BJ (cell line): ENCODE results near the gene SP100. TPM values are rescaled to one million over a fixed set of nuclear protein-coding genes. Genes with fewer than 3 reads are reported as not detected.

Experiments used
- CTCF ChIA-PET: fragments of 350-600 bp; formaldehyde crosslinking; extraction: SDS; loops from one replicate; lab custom pipeline; 2021; ENCODE audit warnings: antibody characterized with exemption, inconsistent platforms; lab: Yijun Ruan, JAX
- POLR2A ChIA-PET: fragments of 300-600 bp; sonication (Branson Sonifier 250); formaldehyde crosslinking; extraction: SDS; loops from one replicate; lab custom pipeline; 2021; ENCODE audit warnings: antibody characterized with exemption; lab: Charles Lee
- DNase-seq: peaks from one replicate; pipeline ENCODE4 v3.0.0-alpha.2; 2011; ENCODE audit warnings: low read depth
- H3K27me3 ChIP-seq: 2 replicates; pipeline ENCODE4 v1.6.0; 2011; ENCODE audit warnings: low read length; ENCODE audit not compliant: control insufficient read depth, insufficient read depth
- H3K36me3 ChIP-seq: 2 replicates; pipeline ENCODE4 v1.5.1; 2011; ENCODE audit warnings: low read length; ENCODE audit not compliant: control insufficient read depth, insufficient read depth
- H3K4me3 ChIP-seq: 2 replicates; pipeline ENCODE4 v1.5.1; 2011; ENCODE audit warnings: low read depth, mild to moderate bottlenecking, control low read depth, low read length
- CTCF ChIP-seq: IDR thresholded peaks from 2 replicates; pipeline ENCODE4 v1.5.1; 2011; ENCODE audit warnings: low read depth, mild to moderate bottlenecking, control low read depth, inconsistent platforms, low read length, moderate library complexity; ENCODE audit not compliant: insufficient read depth
- polyA plus RNA-seq: library from polyadenylated mRNA; depleted of rRNA; stranded (reverse); fragments of >200 nt; gene quantifications from 2 replicates; pipeline ENCODE4 v1.2.3, GENCODE V29; 2011

SP100 gene
- polyA plus RNA-seq, 1 experiment, result 34.8 TPM

GRCh38 chr2:230520875-230521155 lies 104.8 kb downstream of the SP100 start:
- DNase-seq, result no peak
- no peak for TF ChIP-seq CTCF
- Histone ChIP-seq H3K27me3 (no peaks in the 10 kb centered on the region), H3K4me3 (no peak overlapping the region), H3K36me3 (no peaks in the 10 kb centered on the region)
- POLR2A ChIA-PET, result no interaction called here
- CTCF ChIA-PET, result no interaction called here

GRCh38 chr2:230521386-230521785 lies 105.4 kb downstream of the SP100 start:
- Histone ChIP-seq H3K27me3 (no peaks in the 10 kb centered on the region), H3K4me3 (no peak overlapping the region), H3K36me3 (no peaks in the 10 kb centered on the region)
- TF ChIP-seq CTCF, result no peak
- ChIA-PET POLR2A (no interaction called here), CTCF (no interaction called here)
- DNase-seq, result no peak

GRCh38 chr2:230525682-230526081 lies 109.7 kb downstream of the SP100 start:
- ChIA-PET POLR2A (no interaction called here), CTCF (no interaction called here)
- DNase-seq, result no peak
- no peak for TF ChIP-seq CTCF
- H3K36me3 ChIP-seq, result no peaks in the 10 kb centered on the region
- no peak overlapping the region for H3K4me3 ChIP-seq
- H3K27me3 ChIP-seq, result no peaks in the 10 kb centered on the region

GRCh38 chr2:230537531-230537976 lies 121.6 kb downstream of the SP100 start:
- Histone ChIP-seq H3K4me3 (no peak overlapping the region), H3K36me3 (no peaks in the 10 kb centered on the region), H3K27me3 (no peaks in the 10 kb centered on the region)
- no peak for TF ChIP-seq CTCF
- ChIA-PET CTCF (no interaction called here), POLR2A (no interaction called here)
- DNase-seq, result no peak

- Histone ChIP-seq H3K27me3 (no peaks in the 10 kb centered on the region), H3K4me3 (no peak overlapping the region), H3K36me3 (no peaks in the 10 kb centered on the region)
- TF ChIP-seq CTCF, result no peak
- DNase-seq, result no peak
- POLR2A ChIA-PET, result no interaction called here
- CTCF ChIA-PET, result no interaction called here
Measured at GRCh38 chr2:230540332-230540731, 124.3 kb downstream of the SP100 start.
